Measurements from ENCODE around the gene INHBE.
A peak's percentile ranks its signal among the peaks of the same experiment; 100 is the strongest.

INHBE gene

DNA sequence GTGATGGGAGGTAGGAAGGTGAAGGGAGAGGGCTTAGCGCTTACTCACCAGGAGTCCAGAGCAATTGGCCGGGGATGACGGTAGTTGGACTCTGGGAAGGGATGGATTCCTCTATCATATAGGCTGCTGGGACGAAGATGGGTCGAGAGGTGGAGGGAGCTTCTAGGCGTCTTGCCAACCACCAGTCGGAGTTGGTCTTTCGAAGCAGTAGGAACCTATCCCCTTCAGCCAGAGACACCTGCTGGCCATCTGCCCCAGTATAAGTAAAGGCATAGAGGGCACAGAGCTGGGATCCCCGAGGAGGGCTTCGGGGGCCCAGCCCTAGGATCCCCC, 23.9 kb downstream of the INHBE start:
- in situ Hi-C loops (cut with HindIII; ENCODE audit: low sequenced_read_pairs): no loop called here
- no peak overlapping the region for H3K4me3 ChIP-seq (ENCODE audit: low read depth, low read length)
- TF ChIP-seq, protein P1, sequence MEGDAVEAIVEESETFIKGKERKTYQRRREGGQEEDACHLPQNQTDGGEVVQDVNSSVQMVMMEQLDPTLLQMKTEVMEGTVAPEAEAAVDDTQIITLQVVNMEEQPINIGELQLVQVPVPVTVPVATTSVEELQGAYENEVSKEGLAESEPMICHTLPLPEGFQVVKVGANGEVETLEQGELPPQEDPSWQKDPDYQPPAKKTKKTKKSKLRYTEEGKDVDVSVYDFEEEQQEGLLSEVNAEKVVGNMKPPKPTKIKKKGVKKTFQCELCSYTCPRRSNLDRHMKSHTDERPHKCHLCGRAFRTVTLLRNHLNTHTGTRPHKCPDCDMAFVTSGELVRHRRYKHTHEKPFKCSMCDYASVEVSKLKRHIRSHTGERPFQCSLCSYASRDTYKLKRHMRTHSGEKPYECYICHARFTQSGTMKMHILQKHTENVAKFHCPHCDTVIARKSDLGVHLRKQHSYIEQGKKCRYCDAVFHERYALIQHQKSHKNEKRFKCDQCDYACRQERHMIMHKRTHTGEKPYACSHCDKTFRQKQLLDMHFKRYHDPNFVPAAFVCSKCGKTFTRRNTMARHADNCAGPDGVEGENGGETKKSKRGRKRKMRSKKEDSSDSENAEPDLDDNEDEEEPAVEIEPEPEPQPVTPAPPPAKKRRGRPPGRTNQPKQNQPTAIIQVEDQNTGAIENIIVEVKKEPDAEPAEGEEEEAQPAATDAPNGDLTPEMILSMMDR (IDR thresholded peaks at IDR 0.05; ENCODE audit: low read depth, low read length, missing control alignments): no peak
- no peak for DNase-seq (ENCODE audit: low read depth)

DNA sequence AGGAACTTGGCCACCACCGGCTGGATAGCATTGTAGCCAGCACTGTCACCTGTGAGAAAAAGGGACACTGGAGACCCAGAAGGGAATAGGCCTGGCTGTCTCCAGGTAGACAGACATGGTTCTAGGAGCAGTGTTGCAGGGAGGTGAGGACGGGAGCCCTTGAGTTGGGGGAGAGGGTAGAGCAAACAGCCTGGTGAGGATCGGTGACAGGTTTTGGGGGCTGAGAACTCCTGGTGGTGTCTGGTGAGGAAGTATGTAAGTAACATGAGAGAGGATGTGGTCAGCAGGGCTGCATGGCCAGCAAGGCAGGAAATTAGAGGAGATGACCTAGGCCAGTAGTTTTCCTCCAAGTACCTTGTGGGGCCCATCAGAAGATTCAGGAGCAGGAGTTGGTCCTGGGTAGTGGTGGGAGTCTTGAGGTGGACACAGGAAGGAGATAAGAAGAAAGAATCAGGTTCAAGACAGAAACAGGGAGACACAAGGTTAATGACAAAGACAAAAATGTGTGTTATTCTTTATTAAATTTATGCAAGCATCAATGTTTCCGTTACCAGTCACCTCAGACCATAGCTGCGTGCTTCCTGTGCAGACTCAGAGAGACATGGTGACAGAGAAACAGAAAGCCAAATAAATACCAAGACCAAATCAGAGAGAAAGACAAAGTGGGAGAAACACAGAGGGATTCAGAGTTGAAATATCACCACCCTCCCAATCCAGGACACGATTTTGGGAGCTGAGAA, 24.4 kb downstream of the INHBE start, which contains the start of gene ARHGAP9:
Gene ARHGAP9, minus strand, starts transcription at position 491 of the 740 bp plus-strand sequence. Its CDS starts 460 bp downstream, at position 31.
- DNase-seq (ENCODE audit: low read depth): no peak
- TF ChIP-seq, protein P1 (IDR thresholded peaks at IDR 0.05; ENCODE audit: low read depth, low read length, missing control alignments): no peak
- no peak within 1 kb of the TSS for H3K4me3 ChIP-seq (ENCODE audit: low read depth, low read length)
- in situ Hi-C loops (cut with HindIII; ENCODE audit: low sequenced_read_pairs): no loop called here

DNA sequence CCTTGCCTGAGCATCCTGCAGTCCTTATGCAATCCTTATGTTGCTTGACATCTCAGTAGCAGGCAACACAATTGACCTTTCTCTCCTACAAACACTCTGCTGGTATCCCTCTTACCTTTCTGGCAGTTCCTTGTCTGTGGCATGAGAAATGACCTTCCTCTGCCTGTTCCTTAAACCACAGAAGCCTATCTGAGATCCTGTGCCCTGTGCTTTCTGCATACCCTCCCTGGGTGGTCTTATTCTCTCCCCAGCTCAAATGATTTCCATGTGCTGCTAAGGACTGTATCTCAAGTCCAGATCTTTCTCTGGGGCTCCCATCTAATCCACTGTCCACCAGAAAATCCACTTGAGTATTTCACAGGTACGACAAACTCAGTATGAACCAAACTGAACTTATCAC, 26.6 kb downstream of the INHBE start:
- no peak overlapping the region for H3K4me3 ChIP-seq (ENCODE audit: low read depth, low read length)
- DNase-seq (ENCODE audit: low read depth): no peak
- TF ChIP-seq, protein P1 (IDR thresholded peaks at IDR 0.05; ENCODE audit: low read depth, low read length, missing control alignments): no peak
- in situ Hi-C loops (cut with HindIII; ENCODE audit: low sequenced_read_pairs): no loop called here

DNA sequence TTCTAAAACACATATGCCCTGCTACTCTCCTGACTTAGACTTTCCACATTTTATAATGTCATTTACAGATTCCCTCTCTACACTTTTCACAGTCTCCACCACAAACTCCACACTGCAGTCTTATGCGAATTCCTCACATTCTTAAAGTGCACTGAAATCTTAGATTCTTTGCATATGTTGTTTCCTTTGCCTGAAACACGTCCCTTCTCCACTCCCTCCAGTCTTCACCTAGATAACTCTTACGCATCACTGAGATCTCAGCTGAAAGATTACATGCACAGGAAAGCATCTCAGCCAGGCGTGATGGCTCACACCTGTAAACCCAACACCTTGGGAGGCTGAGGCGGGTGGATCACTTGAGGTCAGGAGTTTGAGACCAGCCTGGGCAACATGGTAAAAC, 28.4 kb downstream of the INHBE start:
- TF ChIP-seq, protein P1 (IDR thresholded peaks at IDR 0.05; ENCODE audit: low read depth, low read length, missing control alignments): no peak
- in situ Hi-C loops (cut with HindIII; ENCODE audit: low sequenced_read_pairs): no loop called here
- peak; percentile 32 for DNase-seq (ENCODE audit: low read depth)
- H3K4me3 ChIP-seq (ENCODE audit: low read depth, low read length): no peak overlapping the region

DNA sequence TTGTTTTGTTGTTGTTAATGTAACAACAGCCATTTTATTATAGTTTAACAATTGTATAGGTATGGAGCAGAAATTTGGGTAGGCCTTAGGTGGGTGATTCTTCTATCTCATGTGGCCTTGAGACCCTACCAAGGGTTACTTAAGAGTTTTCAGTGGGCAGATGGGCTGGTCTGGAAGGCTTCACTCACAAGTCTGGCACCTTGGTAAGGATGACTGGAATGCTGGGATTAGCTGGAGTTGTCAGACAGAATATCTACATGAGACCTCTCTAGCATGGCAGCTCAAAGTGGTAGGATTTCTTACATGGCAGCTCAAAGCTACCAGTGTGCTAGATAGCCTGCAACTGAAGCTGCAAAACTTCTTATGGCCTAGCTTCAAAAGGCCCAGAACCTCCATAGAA, 30.6 kb downstream of the INHBE start:
- no peak overlapping the region for H3K4me3 ChIP-seq (ENCODE audit: low read depth, low read length)
- in situ Hi-C loops (cut with HindIII; ENCODE audit: low sequenced_read_pairs): no loop called here

DNA sequence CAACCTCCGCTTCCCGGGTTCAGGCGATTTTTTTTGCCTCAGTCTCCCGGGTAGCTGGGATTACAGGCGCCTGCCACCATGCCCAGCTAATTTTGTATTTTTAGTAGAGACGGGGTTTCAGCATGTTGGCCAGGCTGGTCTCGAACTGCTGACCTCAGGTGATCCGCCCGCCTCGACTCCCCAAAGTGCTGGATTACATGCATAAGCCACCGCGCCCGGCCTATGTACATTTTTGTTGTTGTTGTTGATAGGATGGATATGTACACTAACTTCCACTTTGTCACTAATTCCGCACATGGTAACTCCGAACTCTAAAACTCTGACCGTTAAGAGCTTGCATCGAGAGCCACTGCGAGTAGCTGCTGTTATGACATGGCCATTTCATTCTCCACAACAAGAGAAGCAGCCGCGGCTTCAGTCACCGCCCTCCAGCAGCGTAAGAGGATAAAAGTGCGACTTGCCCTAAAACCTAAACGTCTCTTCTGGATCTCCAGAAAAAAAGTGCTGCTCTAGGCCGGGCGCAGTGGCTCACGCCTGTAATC, 32.0 kb downstream of the INHBE start:
- DNase-seq (ENCODE audit: low read depth): no peak
- TF ChIP-seq, protein P1 (IDR thresholded peaks at IDR 0.05; ENCODE audit: low read depth, low read length, missing control alignments): no peak
- H3K4me3 ChIP-seq (ENCODE audit: low read depth, low read length): no peak overlapping the region
- in situ Hi-C loops (cut with HindIII; ENCODE audit: low sequenced_read_pairs): no loop called here

More for the DNA sequence above, 30.6 kb downstream of the INHBE start:
- DNase-seq (ENCODE audit: low read depth): no peak
- TF ChIP-seq, protein P1 (IDR thresholded peaks at IDR 0.05; ENCODE audit: low read depth, low read length, missing control alignments): no peak
